ENCODE results near the gene ITGA2.
"Not testable (repeated sequence)": the region's sequence is repeated elsewhere in the genome, so short reads cannot be mapped to it uniquely, and the experiment has no call there.

ITGA2 gene

DNA sequence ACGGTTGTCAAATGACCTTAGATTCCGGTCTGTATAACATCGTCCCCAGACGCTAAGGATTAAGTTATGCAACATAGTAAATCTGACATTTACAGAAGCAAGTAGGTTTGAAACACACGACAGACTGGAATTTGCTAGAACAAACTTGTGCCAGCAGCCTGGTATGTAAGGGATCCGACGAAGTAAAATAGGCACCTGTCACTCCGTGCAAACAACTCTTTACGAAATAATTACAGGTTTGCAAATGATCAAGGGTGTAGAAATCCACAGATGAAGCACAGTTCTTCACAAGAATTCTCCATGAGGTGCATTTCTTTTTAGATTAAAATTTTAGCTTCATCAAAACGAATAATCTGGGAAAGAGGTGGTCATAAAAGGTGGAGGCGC, 119.9 kb downstream of the ITGA2 start:
- peak overlapping the region; percentile 94 for H3K4me3 Mint-ChIP-seq
- peak overlapping the region; percentile 95 for H3K27ac Mint-ChIP-seq
- no peaks in the 10 kb centered on the region for H3K9me3 Mint-ChIP-seq
- no peaks in the 10 kb centered on the region for H3K27me3 Mint-ChIP-seq
- H3K4me1 Mint-ChIP-seq (ENCODE audit: low read depth): peaks cover 58% of the 10 kb centered on the region
- peaks cover 28% of the 10 kb centered on the region for H3K36me3 Mint-ChIP-seq (ENCODE audit: low read depth)

DNA sequence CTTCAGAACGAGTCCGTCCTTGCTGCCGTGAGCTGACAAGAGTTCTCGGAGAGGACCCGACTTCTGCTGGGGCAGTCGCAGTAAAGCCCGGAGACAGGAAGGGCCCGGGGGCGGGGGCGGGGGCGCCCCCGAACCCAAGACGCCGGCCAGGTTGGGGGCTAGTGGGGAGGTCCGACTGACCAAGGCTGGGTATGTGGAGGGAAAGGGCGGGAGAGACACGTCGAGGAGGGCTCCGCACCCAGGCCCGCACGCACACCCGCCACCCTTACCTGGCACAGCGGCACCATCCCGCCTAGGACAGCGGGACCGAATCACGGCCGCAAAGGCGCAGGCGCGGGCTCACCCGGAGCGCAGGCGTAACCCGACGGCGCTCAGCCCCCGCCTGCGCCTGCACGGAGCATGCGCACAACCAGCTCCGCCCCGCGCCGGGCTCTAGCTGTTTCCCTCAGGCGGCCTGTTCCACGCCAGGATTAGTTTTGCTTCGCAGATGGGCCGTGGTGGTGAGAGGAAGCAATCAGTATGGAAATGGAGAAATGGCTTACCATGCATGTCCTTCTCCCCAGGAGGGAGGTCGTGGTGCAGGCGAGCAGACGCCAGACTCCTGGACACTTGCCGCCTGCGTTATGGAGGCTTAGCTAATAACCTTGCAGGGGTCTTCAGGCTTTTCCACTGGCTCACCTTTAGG, 120.4 kb downstream of the ITGA2 start, which contains the start of gene MOCS2:
Gene MOCS2 (minus strand): TSS at position 315 of the 685 bp plus-strand sequence. CDS start 2,583 bp downstream, outside the sequence.
- Mint-ChIP-seq H3K4me1 (ENCODE audit: low read depth) (peaks cover 58% of the 10 kb centered on the region), H3K9me3 (no peaks in the 10 kb centered on the region), H3K27me3 (no peaks in the 10 kb centered on the region), H3K27ac (peak within 1 kb of the TSS; percentile 95), H3K36me3 (ENCODE audit: low read depth) (peaks cover 25% of the 10 kb centered on the region), H3K4me3 (peak within 1 kb of the TSS; percentile 94)

DNA sequence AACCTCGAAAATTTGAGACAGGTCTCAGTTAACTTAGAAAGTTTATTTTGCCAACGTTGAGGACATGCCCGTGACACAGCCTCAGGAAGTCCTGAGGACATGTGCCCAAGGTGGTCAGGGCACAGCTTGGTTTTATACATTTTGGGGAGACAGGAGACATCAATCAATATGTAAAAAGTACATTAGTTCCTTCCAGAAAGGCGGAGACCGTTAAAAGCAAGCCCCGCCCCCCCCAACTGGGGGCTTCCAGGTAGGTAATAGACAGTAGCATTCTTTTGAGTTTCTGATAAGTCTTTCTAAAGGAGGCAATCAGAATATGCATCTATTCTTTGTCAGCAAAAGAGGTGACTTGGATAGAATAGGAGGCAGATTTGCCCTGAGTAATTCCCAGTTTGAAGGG, 121.0 kb downstream of the ITGA2 start:
- peaks cover 53% of the 10 kb centered on the region for H3K4me1 Mint-ChIP-seq (ENCODE audit: low read depth)
- H3K9me3 Mint-ChIP-seq: no peaks in the 10 kb centered on the region
- peak overlapping the region; percentile 94 for H3K4me3 Mint-ChIP-seq
- no peaks in the 10 kb centered on the region for H3K27me3 Mint-ChIP-seq
- H3K27ac Mint-ChIP-seq: peak overlapping the region; percentile 95
- peaks cover 19% of the 10 kb centered on the region for H3K36me3 Mint-ChIP-seq (ENCODE audit: low read depth)

- Mint-ChIP-seq H3K4me3 (peak overlapping the region; percentile 94), H3K4me1 (ENCODE audit: low read depth) (peaks cover 44% of the 10 kb centered on the region), H3K9me3 (no peaks in the 10 kb centered on the region), H3K36me3 (ENCODE audit: low read depth) (peaks cover 10% of the 10 kb centered on the region), H3K27ac (no peak overlapping the region), H3K27me3 (no peaks in the 10 kb centered on the region)
These were observed 122.0 kb downstream of the ITGA2 start for GRCh38 chr5:53111139-53111538.

- H3K27ac Mint-ChIP-seq: not testable (repeated sequence)
These were observed 123.2 kb downstream of the ITGA2 start for GRCh38 chr5:53112307-53112706.

GRCh38 chr5:53112909-53113308, 123.8 kb downstream of the ITGA2 start:
- Mint-ChIP-seq H3K27me3 (no peaks in the 10 kb centered on the region), H3K4me1 (ENCODE audit: low read depth) (peaks cover 28% of the 10 kb centered on the region), H3K9me3 (no peaks in the 10 kb centered on the region), H3K27ac (no peak overlapping the region), H3K36me3 (ENCODE audit: low read depth) (no peaks in the 10 kb centered on the region), H3K4me3 (no peak overlapping the region)

More at GRCh38 chr5:53112307-53112706, 123.2 kb downstream of the ITGA2 start:
- not testable (repeated sequence) for H3K4me3 Mint-ChIP-seq; H3K9me3 Mint-ChIP-seq; H3K36me3 Mint-ChIP-seq (ENCODE audit: low read depth); H3K27me3 Mint-ChIP-seq
- peaks cover 34% of the 10 kb centered on the region for H3K4me1 Mint-ChIP-seq (ENCODE audit: low read depth)

GRCh38 chr5:53113947-53114346, 124.8 kb downstream of the ITGA2 start:
- Mint-ChIP-seq H3K27ac (no peak overlapping the region), H3K9me3 (no peaks in the 10 kb centered on the region), H3K27me3 (no peaks in the 10 kb centered on the region), H3K36me3 (ENCODE audit: low read depth) (no peaks in the 10 kb centered on the region), H3K4me3 (no peak overlapping the region), H3K4me1 (ENCODE audit: low read depth) (peaks cover 18% of the 10 kb centered on the region)

DNA sequence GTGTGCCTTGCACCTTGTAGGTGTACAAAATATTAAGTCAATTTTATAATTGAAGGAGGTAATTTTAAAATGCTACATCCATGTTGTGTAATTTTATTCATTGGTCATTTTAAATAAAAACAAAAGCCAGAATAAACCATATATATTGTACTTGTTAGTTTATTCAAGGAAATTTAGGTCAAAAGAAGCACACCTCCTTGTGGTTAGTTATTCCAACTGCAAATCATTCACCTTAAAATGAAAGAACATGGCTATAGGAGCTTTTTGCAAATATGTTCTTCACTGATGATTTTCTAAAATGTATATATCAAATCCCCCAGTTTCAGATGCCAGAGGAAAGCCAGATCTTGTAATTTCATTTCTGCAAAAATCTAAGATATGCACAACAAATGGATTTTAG, 125.8 kb downstream of the ITGA2 start:
- peaks cover 12% of the 10 kb centered on the region for H3K4me1 Mint-ChIP-seq (ENCODE audit: low read depth)
- H3K27me3 Mint-ChIP-seq: no peaks in the 10 kb centered on the region
- H3K36me3 Mint-ChIP-seq (ENCODE audit: low read depth): no peaks in the 10 kb centered on the region

GRCh38 chr5:53116597-53116996, 127.4 kb downstream of the ITGA2 start:
- H3K27me3 Mint-ChIP-seq: no peaks in the 10 kb centered on the region
- H3K9me3 Mint-ChIP-seq: no peaks in the 10 kb centered on the region
- no peaks in the 10 kb centered on the region for H3K36me3 Mint-ChIP-seq (ENCODE audit: low read depth)
- H3K27ac Mint-ChIP-seq: no peak overlapping the region
- no peak overlapping the region for H3K4me3 Mint-ChIP-seq
- H3K4me1 Mint-ChIP-seq (ENCODE audit: low read depth): no peaks in the 10 kb centered on the region

More for the DNA sequence above, 125.8 kb downstream of the ITGA2 start:
- Mint-ChIP-seq H3K4me3 (no peak overlapping the region), H3K27ac (no peak overlapping the region), H3K9me3 (no peaks in the 10 kb centered on the region)

- no peaks in the 10 kb centered on the region for H3K27me3 Mint-ChIP-seq
- no peaks in the 10 kb centered on the region for H3K9me3 Mint-ChIP-seq
- H3K4me3 Mint-ChIP-seq: no peak overlapping the region
- H3K4me1 Mint-ChIP-seq (ENCODE audit: low read depth): no peaks in the 10 kb centered on the region
- H3K36me3 Mint-ChIP-seq (ENCODE audit: low read depth): no peaks in the 10 kb centered on the region
- no peak overlapping the region for H3K27ac Mint-ChIP-seq
These were observed 129.7 kb downstream of the ITGA2 start for GRCh38 chr5:53118879-53119278.

GRCh38 chr5:53120165-53120564, 131.0 kb downstream of the ITGA2 start:
- H3K27ac Mint-ChIP-seq: no peak overlapping the region
- H3K27me3 Mint-ChIP-seq: no peaks in the 10 kb centered on the region
- H3K36me3 Mint-ChIP-seq (ENCODE audit: low read depth): no peaks in the 10 kb centered on the region
- no peaks in the 10 kb centered on the region for H3K4me1 Mint-ChIP-seq (ENCODE audit: low read depth)
- no peaks in the 10 kb centered on the region for H3K9me3 Mint-ChIP-seq
- no peak overlapping the region for H3K4me3 Mint-ChIP-seq

GRCh38 chr5:53123702-53124101, 134.6 kb downstream of the ITGA2 start:
- no peaks in the 10 kb centered on the region for H3K36me3 Mint-ChIP-seq (ENCODE audit: low read depth)
- H3K27ac Mint-ChIP-seq: no peak overlapping the region

DNA sequence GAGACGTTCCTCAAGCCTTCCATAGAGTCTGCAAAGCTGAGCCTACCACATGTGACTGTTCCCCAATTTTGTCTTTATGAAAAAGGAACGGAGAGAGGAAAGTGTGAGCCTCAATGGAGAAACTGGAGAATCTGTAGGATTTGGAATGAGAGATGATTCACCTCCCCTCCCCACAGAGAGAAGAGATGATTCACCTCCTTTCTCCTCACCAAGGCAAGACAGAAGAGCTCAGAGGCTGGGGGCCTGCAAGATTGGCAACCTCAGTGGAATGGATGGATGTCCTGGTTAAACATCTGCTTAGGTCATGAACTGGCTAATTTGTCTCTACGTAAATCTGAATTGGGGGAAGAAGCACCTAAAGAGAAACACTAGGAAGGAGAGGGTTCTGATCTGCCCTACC, 137.4 kb downstream of the ITGA2 start:
- Mint-ChIP-seq H3K36me3 (ENCODE audit: low read depth) (no peaks in the 10 kb centered on the region), H3K4me1 (ENCODE audit: low read depth) (no peaks in the 10 kb centered on the region), H3K27me3 (no peaks in the 10 kb centered on the region), H3K9me3 (no peaks in the 10 kb centered on the region), H3K27ac (no peak overlapping the region), H3K4me3 (no peak overlapping the region)

More at GRCh38 chr5:53123702-53124101, 134.6 kb downstream of the ITGA2 start:
- Mint-ChIP-seq H3K9me3 (no peaks in the 10 kb centered on the region), H3K4me1 (ENCODE audit: low read depth) (no peaks in the 10 kb centered on the region), H3K4me3 (no peak overlapping the region), H3K27me3 (no peaks in the 10 kb centered on the region)

GRCh38 chr5:53127107-53127506, 138.0 kb downstream of the ITGA2 start:
- H3K27me3 Mint-ChIP-seq: no peaks in the 10 kb centered on the region
- H3K9me3 Mint-ChIP-seq: no peaks in the 10 kb centered on the region
- no peaks in the 10 kb centered on the region for H3K4me1 Mint-ChIP-seq (ENCODE audit: low read depth)
- no peak overlapping the region for H3K4me3 Mint-ChIP-seq
- no peak overlapping the region for H3K27ac Mint-ChIP-seq
- no peaks in the 10 kb centered on the region for H3K36me3 Mint-ChIP-seq (ENCODE audit: low read depth)

DNA sequence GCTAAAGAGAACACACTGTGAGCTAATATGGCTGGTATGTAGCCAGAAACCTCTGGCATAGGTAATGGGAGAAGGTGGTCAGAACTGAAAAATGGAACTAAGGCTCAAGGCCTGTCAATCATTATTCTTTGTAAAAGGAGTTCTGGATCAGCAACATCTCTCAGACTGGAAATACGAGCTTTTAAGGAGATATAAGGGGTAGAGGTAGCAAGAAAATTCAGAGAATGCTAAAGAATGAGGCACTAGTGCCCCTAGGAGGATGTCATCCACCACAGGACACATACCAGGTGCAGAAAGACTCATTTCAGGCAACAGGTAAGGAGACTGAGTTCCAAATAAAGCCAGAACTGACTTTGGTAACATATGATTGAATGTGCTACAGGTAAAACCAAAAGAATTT, 139.3 kb downstream of the ITGA2 start:
- no peak overlapping the region for H3K4me3 Mint-ChIP-seq
- no peaks in the 10 kb centered on the region for H3K4me1 Mint-ChIP-seq (ENCODE audit: low read depth)
- no peaks in the 10 kb centered on the region for H3K27me3 Mint-ChIP-seq
- no peak overlapping the region for H3K27ac Mint-ChIP-seq
- no peaks in the 10 kb centered on the region for H3K9me3 Mint-ChIP-seq
- no peaks in the 10 kb centered on the region for H3K36me3 Mint-ChIP-seq (ENCODE audit: low read depth)

DNA sequence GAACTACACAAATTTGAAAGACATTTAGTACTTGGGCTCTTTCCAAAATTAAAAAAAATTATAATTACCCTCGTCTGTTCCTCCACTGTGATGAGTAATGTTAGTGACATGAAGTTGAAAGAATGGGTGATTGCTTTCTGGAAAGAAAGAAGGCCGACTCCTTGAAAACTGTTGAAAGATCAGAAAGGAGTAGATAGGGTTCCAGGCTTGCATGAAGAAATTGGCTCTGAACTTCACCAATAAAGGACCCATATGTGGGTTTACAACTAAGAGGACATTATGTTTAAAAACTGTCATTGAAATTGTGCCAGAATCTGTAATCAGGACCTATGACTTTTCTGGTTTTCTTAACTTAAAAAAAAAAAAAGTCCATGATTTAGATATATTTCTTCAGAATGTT, 141.1 kb downstream of the ITGA2 start:
- Mint-ChIP-seq H3K27ac (no peak overlapping the region), H3K27me3 (no peaks in the 10 kb centered on the region), H3K4me3 (no peak overlapping the region), H3K9me3 (no peaks in the 10 kb centered on the region), H3K36me3 (ENCODE audit: low read depth) (no peaks in the 10 kb centered on the region), H3K4me1 (ENCODE audit: low read depth) (no peaks in the 10 kb centered on the region)
